Esophagus muscularis mucosa (tissue), 4 donors: ENCODE results near the gene EGR1. TPM values are rescaled to one million over a fixed set of nuclear protein-coding genes. Genes with fewer than 3 reads are reported as not detected.

ENCODE experiments used
- DNase-seq: peaks from one replicate; pipeline ENCODE4 v3.0.0-alpha.2; 2017; ENCODE audit errors: extremely low spot score
- H3K27ac ChIP-seq, 4 donors: fragments of 200-600 bp; sonication (generic); replicated peaks in 1 of 4; 1 replicate in 3 of 4; 2 replicates in 1 of 4; pipeline ENCODE4 v1.5.1; 2016 to 2019; ENCODE audit warnings: mild to moderate bottlenecking in 1 of 4
- H3K27me3 ChIP-seq, 4 donors: fragments of 200-600 bp; sonication (generic); one replicate each; pipeline versions ENCODE4 v1.5.1 to v1.6.0; 2016 to 2019
- H3K36me3 ChIP-seq, 4 donors: fragments of 200-600 bp; sonication (generic); one replicate each; pipeline ENCODE4 v1.5.1; 2016 to 2019
- H3K4me1 ChIP-seq, 4 donors: fragments of 200-600 bp; sonication (generic); one replicate each; pipeline ENCODE4 v1.5.1; 2016 to 2019
- H3K4me3 ChIP-seq, 4 donors: fragments of 200-600 bp; sonication (generic); 1 replicate in 2 of 4; 2 replicates in 2 of 4; pipeline ENCODE4 v1.5.1; 2016 to 2019; ENCODE audit warnings: mild to moderate bottlenecking in 4 of 4, moderate library complexity in 1 of 4
- H3K9me3 ChIP-seq, 4 donors: fragments of 200-600 bp; sonication (generic); 1 replicate in 3 of 4; 2 replicates in 1 of 4; pipeline ENCODE4 v1.5.1; 2016 to 2019
- CTCF ChIP-seq, 3 experiments: fragments of 200-600 bp in 2 of 3; fragments of 450-650 bp in 1 of 3; sonication (generic) in 2 of 3; IDR thresholded peaks; one replicate each; pipeline ENCODE4 v1.5.1; 2017 to 2019; ENCODE audit warnings: antibody characterized with exemption in 3 of 3, mild to moderate bottlenecking in 2 of 3, moderate library complexity in 1 of 3
- EP300 ChIP-seq: sonication (generic); formaldehyde crosslinking; IDR thresholded peaks from one replicate; pipeline ENCODE4 v1.6.1; 2017; ENCODE audit warnings: antibody characterized with exemption
- POLR2A ChIP-seq: fragments of 450-650 bp; IDR thresholded peaks from one replicate; pipeline ENCODE4 v1.6.1; 2017; ENCODE audit warnings: antibody characterized with exemption, moderate library complexity, mild to moderate bottlenecking, low read depth
- POLR2AphosphoS5 ChIP-seq, 2 donors: sonication (generic); formaldehyde crosslinking; IDR thresholded peaks; one replicate each; pipeline ENCODE4 v1.6.1; 2017; ENCODE audit warnings: antibody characterized with exemption in 2 of 2
- WGBS: methylation state at CpG from one replicate; pipeline ENCODE4 v1.1.5; 2018; 5-methylcytosine and 5-hydroxymethylcytosine counted together
- intact Hi-C: fragments of 100-400 bp; cut with DNase I; formaldehyde crosslinking; loops from one replicate; pipeline ENCODE4 v1.15.1; 2023
- total RNA-seq, 4 donors: library from RNA; depleted of rRNA; stranded (reverse); fragments of >200 nt; gene quantifications; one replicate each; pipeline versions ENCODE4 v1.1.0 to v1.2.1, GENCODE V29; 2016

Gene EGR1
- total RNA-seq, 4 donors from 2014 or later, result 9.6 to 138 (median 13.5) TPM

GRCh38 chr5:138458384-138458783, 6.9 kb upstream of the EGR1 start:
- Histone ChIP-seq H3K4me3 (no peak overlapping the region), H3K27ac (no peak overlapping the region), H3K9me3 (no peaks in the 10 kb centered on the region)

DNA sequence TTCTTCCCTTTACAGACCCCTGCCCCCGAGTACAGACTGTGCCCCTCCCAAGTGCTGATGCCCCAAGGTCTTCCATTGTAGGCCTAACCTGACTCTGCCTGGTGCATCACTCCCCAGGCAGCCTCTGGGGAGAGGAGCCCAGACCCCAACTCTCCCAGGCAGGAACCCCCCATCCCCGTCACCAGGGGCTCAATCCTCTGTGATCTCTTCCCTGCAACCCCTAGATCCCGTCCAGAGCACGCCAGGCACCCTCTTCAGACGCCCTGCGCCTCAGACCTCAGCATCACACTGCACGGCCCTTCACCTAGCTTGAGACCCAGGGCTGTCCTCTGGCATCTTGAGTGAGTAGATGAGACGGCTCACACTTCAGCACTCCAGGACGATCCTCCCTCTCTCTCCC, 6.4 kb upstream of the EGR1 start:
- Histone ChIP-seq H3K4me1 (peaks cover 28 to 42% (median 30%) of the 10 kb centered on the region in 4 donors), H3K36me3 (no peaks in the 10 kb centered on the region), H3K27me3 (no peaks in the 10 kb centered on the region), H3K4me3 (no peak overlapping the region), H3K9me3 (no peaks in the 10 kb centered on the region), H3K27ac (no peak overlapping the region)
- WGBS, result 75% methylated on average over 9 of the region's 9 CpGs
- DNase-seq, result no peak
- intact Hi-C loops, result no loop called here
- TF ChIP-seq EP300, result no peak
- TF ChIP-seq POLR2A, result no peak
- no peak for TF ChIP-seq CTCF (IDR thresholded peaks at IDR 0.05)
- TF ChIP-seq POLR2AphosphoS5 (IDR thresholded peaks at IDR 0.05), result no peak

More at GRCh38 chr5:138458384-138458783, 6.9 kb upstream of the EGR1 start:
- H3K36me3 ChIP-seq, result no peaks in the 10 kb centered on the region
- H3K27me3 ChIP-seq, result no peaks in the 10 kb centered on the region
- WGBS, result 42% methylated on average over 9 of the region's 11 CpGs
- peaks cover 24 to 38% (median 27%) of the 10 kb centered on the region in 4 donors for H3K4me1 ChIP-seq
- intact Hi-C loops, result no loop called here
- no peak for DNase-seq
- TF ChIP-seq EP300, result no peak
- no peak for TF ChIP-seq POLR2AphosphoS5 (IDR thresholded peaks at IDR 0.05)
- no peak for TF ChIP-seq POLR2A
- TF ChIP-seq CTCF (IDR thresholded peaks at IDR 0.05), result no peak

DNA sequence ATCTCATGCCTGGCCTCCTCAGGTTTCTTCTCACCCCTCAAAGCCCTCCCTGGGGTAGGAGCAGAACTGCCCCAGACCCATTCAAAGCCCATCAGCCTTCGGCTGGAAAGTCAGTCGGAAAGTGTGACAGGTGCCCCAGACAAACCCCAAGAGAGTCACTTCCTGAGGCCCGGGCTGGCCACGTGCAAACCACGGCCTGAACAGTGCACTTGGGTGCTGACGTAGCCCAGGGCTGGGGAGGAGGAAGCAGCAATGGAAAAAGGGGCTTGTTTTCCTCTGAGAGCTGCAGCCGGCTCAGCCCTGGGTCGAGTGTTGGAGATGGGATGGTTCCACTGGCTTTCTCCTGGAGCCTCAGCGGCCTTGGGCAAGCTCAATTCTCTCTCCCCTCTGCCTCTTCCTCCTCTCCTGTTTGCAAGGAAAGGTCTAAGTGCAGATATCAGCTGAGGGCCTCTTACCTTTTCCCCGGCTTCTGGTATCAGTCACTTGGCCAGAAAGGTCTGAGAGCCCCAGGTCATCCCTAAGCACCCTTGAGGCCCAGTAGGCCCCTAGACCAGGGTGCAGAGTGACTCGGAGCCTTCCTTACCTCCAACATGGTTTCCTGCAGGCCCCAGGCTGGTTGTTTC, 5.9 kb upstream of the EGR1 start:
- Histone ChIP-seq H3K4me1 (peaks cover 28 to 42% (median 30%) of the 10 kb centered on the region in 4 donors), H3K27ac (no peak overlapping the region), H3K9me3 (no peaks in the 10 kb centered on the region), H3K27me3 (no peaks in the 10 kb centered on the region), H3K36me3 (no peaks in the 10 kb centered on the region), H3K4me3 (no peak overlapping the region)
- DNase-seq, result no peak
- 67% methylated on average over 11 of the region's 11 CpGs for WGBS
- TF ChIP-seq CTCF (IDR thresholded peaks at IDR 0.05) (no peak), POLR2AphosphoS5 (IDR thresholded peaks at IDR 0.05) (peak in 1 of 2 donors; percentile 23), EP300 (no peak), POLR2A (no peak)
- intact Hi-C loops, result no loop called here

- Histone ChIP-seq H3K36me3 (no peaks in the 10 kb centered on the region), H3K9me3 (no peaks in the 10 kb centered on the region), H3K27ac (no peak overlapping the region), H3K4me3 (no peak overlapping the region), H3K27me3 (no peaks in the 10 kb centered on the region), H3K4me1 (peaks cover 28 to 42% (median 30%) of the 10 kb centered on the region in 4 donors)
- no peak for TF ChIP-seq CTCF (IDR thresholded peaks at IDR 0.05)
- TF ChIP-seq POLR2A, result no peak
- no peak for TF ChIP-seq EP300
- TF ChIP-seq POLR2AphosphoS5 (IDR thresholded peaks at IDR 0.05), result no peak
- DNase-seq, result no peak
- intact Hi-C loops, result no loop called here
- 94% methylated on average over 4 of the region's 4 CpGs for WGBS
These were observed 5.1 kb upstream of the EGR1 start for GRCh38 chr5:138460032-138460693.
